GM23338 (cell line): ENCODE data around the gene CCDC85B.

Experiments used
- CTCF ChIP-seq, 2 experiments: fragments of 200-600 bp in 1 of 2; sonication (generic) in 1 of 2; conservative IDR thresholded peaks; 2 replicates each; pipeline versions ENCODE4 v1.5.1 to v1.6.1; 2016 to 2017; ENCODE audit warnings: antibody characterized with exemption in 2 of 2, low read depth in 2 of 2, mild to moderate bottlenecking in 2 of 2, moderate library complexity in 1 of 2
- EZH2 ChIP-seq: fragments of 200-600 bp; sonication (generic); IDR thresholded peaks from one replicate; pipeline ENCODE4 v1.8.0; 2017; ENCODE audit warnings: antibody characterized with exemption, mild to moderate bottlenecking, low read depth; ENCODE audit not compliant: unreplicated experiment
- NANOG ChIP-seq: IDR thresholded peaks from 2 replicates; pipeline ENCODE4 v1.6.1; 2016; ENCODE audit warnings: antibody characterized with exemption, borderline replicate concordance
- POLR2AphosphoS5 ChIP-seq: IDR thresholded peaks from 2 replicates; pipeline ENCODE4 v1.6.1; 2016; ENCODE audit warnings: antibody characterized with exemption, low read depth
- REST ChIP-seq: IDR thresholded peaks from one replicate; pipeline ENCODE4 v1.6.1; 2018; ENCODE audit warnings: antibody characterized with exemption; ENCODE audit not compliant: unreplicated experiment
- ZNF114 ChIP-seq: fragments of 250-450 bp; sonication (Bioruptor Pico); IDR thresholded peaks from 2 replicates; pipeline ENCODE4 v1.5.0; 2020; ENCODE audit warnings: mild to moderate bottlenecking, moderate library complexity
- ZNF331 ChIP-seq: fragments of 250-450 bp; sonication (Bioruptor Pico); IDR thresholded peaks from 2 replicates; pipeline ENCODE4 v1.5.0; 2020; ENCODE audit warnings: low read depth, mild to moderate bottlenecking, moderate library complexity

DNA sequence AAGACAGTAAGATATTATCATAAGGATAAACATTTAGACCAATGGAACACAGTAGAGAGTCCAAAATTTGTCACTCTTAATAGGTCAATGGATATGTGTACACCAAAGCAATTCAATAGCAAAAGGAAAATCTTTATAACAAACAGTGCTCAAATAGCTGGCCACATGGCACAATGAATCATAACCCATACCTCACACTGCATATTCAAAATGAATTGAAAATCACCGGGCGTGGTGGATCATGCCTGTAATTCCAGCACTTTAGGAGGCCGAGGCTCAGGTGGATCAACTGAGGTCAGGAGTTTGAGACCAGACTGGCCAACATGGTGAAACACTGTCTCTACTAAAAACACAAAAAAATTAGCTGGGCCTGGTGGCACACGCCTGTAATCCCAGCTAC is 48.3 kb upstream of the CCDC85B start:
- TF ChIP-seq CTCF (conservative IDR thresholded peaks at IDR 0.05; ENCODE audit: low read depth in 2 of 2) (no peak), NANOG (no peak), POLR2AphosphoS5 (no peak), REST (no peak), EZH2 (no peak), ZNF114 (CRISPR knock-in tag) (no peak), ZNF331 (CRISPR knock-in tag) (no peak)
